Ovary (tissue), 3 donors: ENCODE measurements around the gene SND1.

Source experiments
- EP300 ChIP-seq: sonication (generic); formaldehyde crosslinking; IDR thresholded peaks from one replicate; pipeline ENCODE4 v1.6.1; 2017; ENCODE audit warnings: antibody characterized with exemption
- POLR2A ChIP-seq: fragments of 450-650 bp; IDR thresholded peaks from one replicate; pipeline ENCODE4 v1.6.1; 2017; ENCODE audit warnings: antibody characterized with exemption, mild to moderate bottlenecking, moderate library complexity
- TF ChIP-seq, protein P1 (sequence below), 3 donors: fragments of 450-650 bp in 2 of 3; fragments of 200-600 bp in 1 of 3; IDR thresholded peaks; one replicate each; pipeline versions ENCODE4 v1.5.1 to v1.8.0; 2016 to 2022; ENCODE audit warnings: antibody characterized with exemption in 3 of 3, mild to moderate bottlenecking in 1 of 3
- donor health status: DM: no; HTN: no; CAD: no.

DNA sequence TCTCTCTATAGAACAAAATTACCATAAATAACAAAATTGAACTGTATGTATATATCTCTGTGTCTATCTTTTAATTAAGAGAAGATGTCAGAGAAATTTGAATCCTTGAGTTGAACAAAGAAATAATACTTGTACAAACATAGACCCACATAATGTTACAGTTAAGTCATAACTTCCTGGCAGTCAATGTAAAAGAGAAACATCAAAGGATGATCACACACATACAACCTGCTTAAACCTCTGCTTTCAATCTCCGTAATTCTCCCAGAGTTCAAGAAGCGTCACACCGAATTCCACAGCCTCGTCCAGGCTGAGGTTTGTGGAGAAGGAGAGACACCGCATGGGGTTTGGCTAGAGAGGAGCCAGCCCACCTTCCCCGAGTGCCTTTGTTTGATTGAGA is 419.4 kb downstream of the SND1 start:
- TF ChIP-seq POLR2A (no peak), EP300 (no peak)
- TF ChIP-seq, protein P1, sequence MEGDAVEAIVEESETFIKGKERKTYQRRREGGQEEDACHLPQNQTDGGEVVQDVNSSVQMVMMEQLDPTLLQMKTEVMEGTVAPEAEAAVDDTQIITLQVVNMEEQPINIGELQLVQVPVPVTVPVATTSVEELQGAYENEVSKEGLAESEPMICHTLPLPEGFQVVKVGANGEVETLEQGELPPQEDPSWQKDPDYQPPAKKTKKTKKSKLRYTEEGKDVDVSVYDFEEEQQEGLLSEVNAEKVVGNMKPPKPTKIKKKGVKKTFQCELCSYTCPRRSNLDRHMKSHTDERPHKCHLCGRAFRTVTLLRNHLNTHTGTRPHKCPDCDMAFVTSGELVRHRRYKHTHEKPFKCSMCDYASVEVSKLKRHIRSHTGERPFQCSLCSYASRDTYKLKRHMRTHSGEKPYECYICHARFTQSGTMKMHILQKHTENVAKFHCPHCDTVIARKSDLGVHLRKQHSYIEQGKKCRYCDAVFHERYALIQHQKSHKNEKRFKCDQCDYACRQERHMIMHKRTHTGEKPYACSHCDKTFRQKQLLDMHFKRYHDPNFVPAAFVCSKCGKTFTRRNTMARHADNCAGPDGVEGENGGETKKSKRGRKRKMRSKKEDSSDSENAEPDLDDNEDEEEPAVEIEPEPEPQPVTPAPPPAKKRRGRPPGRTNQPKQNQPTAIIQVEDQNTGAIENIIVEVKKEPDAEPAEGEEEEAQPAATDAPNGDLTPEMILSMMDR (IDR thresholded peaks at IDR 0.05): no peak
